ENCODE measurements around the gene ATP10A.

The ATP10A gene

GRCh38 chr15:25677719-25678499 lies 185.2 kb downstream of the ATP10A start:
- FAIRE-seq = no peak

GRCh38 chr15:25676070-25676469 lies 187.1 kb downstream of the ATP10A start:
- no peak for FAIRE-seq

- FAIRE-seq = no peak
Observed at GRCh38 chr15:25675396-25675795, 187.7 kb downstream of the ATP10A start.

- no peak for FAIRE-seq
Observed at GRCh38 chr15:25674913-25675312, 188.2 kb downstream of the ATP10A start.

- no peak for FAIRE-seq
Observed at GRCh38 chr15:25673972-25674371, 189.2 kb downstream of the ATP10A start.

GRCh38 chr15:25673351-25673750 lies 189.8 kb downstream of the ATP10A start:
- no peak for FAIRE-seq

GRCh38 chr15:25671132-25671531 lies 192.0 kb downstream of the ATP10A start:
- no peak for FAIRE-seq

- no peak for FAIRE-seq
Observed at GRCh38 chr15:25670621-25671020, 192.5 kb downstream of the ATP10A start.

- FAIRE-seq = no peak
Observed at GRCh38 chr15:25670025-25670554, 193.0 kb downstream of the ATP10A start.

- FAIRE-seq = no peak
Observed at GRCh38 chr15:25668901-25669300, 194.2 kb downstream of the ATP10A start.

GRCh38 chr15:25668236-25668795 lies 194.8 kb downstream of the ATP10A start:
- FAIRE-seq = no peak

GRCh38 chr15:25667829-25668228 lies 195.3 kb downstream of the ATP10A start:
- no peak for FAIRE-seq

- FAIRE-seq = no peak
Observed at GRCh38 chr15:25665913-25666312, 197.2 kb downstream of the ATP10A start.

- FAIRE-seq = no peak
Observed at GRCh38 chr15:25664761-25665160, 198.4 kb downstream of the ATP10A start.

GRCh38 chr15:25663515-25663914 lies 199.6 kb downstream of the ATP10A start:
- no peak for FAIRE-seq

- FAIRE-seq = no peak
Observed at GRCh38 chr15:25661898-25662297, 201.2 kb downstream of the ATP10A start.

- no peak for FAIRE-seq
Observed at GRCh38 chr15:25659251-25659650, 203.9 kb downstream of the ATP10A start.

GRCh38 chr15:25658560-25658959 lies 204.6 kb downstream of the ATP10A start:
- no peak for FAIRE-seq

GRCh38 chr15:25655207-25655948 lies 207.7 kb downstream of the ATP10A start:
- FAIRE-seq = no peak

- no peak for FAIRE-seq
Observed at GRCh38 chr15:25653371-25653770, 209.8 kb downstream of the ATP10A start.

- no peak for FAIRE-seq
Observed at GRCh38 chr15:25652704-25653103, 210.4 kb downstream of the ATP10A start.

- FAIRE-seq = no peak
Observed at GRCh38 chr15:25649390-25649789, 213.7 kb downstream of the ATP10A start.

- FAIRE-seq = no peak
Observed at GRCh38 chr15:25643120-25643519, 220.0 kb downstream of the ATP10A start.

GRCh38 chr15:25641762-25642161 lies 221.4 kb downstream of the ATP10A start:
- no peak for FAIRE-seq
